A549 (cell line): ENCODE results near the gene RFK. TPM values are rescaled to one million over a fixed set of nuclear protein-coding genes. Genes with fewer than 3 reads are reported as not detected.

Source experiments
- ATAC-seq, 2 experiments: fragments of 200-7000 bp in 1 of 2; fragments of >200 bp in 1 of 2; cut with Nextera tagmentation in 1 of 2; cut with Tn5 transposase in 1 of 2; 3 replicates each; pipeline versions ENCODE4 v1.8.0 to v1.9.1; 2018 to 2020; ENCODE audit warnings: mild to moderate bottlenecking in 1 of 2, moderate library complexity in 1 of 2
- CTCF ChIA-PET: fragments of 300-600 bp; sonication (Branson Sonifier 250); formaldehyde crosslinking; extraction: SDS; loops from one replicate; lab custom pipeline; 2021; ENCODE audit warnings: antibody characterized with exemption, inconsistent platforms; lab: Yijun Ruan, JAX
- POLR2A ChIA-PET: fragments of 350-600 bp; formaldehyde crosslinking; extraction: SDS; loops from one replicate; lab custom pipeline; 2021; ENCODE audit warnings: antibody characterized with exemption, inconsistent platforms; lab: Yijun Ruan, JAX
- DNase-seq, 2 experiments: peaks; one replicate each; pipeline versions ENCODE4 v3.0.0 to v3.0.0-alpha.2; 2011 to 2016; ENCODE audit warnings: low read depth in 1 of 2, low spot score in 1 of 2
- FAIRE-seq: peaks from 2 replicates; lab custom pipeline; 2011; peaks lifted over from hg19 to GRCh38; lab: Jason Lieb, UNC
- H3K27ac ChIP-seq, 2 experiments: fragments of >200 bp; sonication (Bioruptor Twin); formaldehyde crosslinking; 3 replicates each; pipeline ENCODE4 v1.5.1; 2016 to 2017
- H3K4me1 ChIP-seq: fragments of >200 bp; sonication (Bioruptor Twin); formaldehyde crosslinking; 3 replicates; pipeline ENCODE4 v1.6.1; 2016
- H3K4me2 ChIP-seq: fragments of >200 bp; sonication (Bioruptor Twin); formaldehyde crosslinking; 3 replicates; pipeline ENCODE4 v1.6.1; 2016
- H3K4me3 ChIP-seq: fragments of >200 bp; sonication (Bioruptor Twin); formaldehyde crosslinking; 3 replicates; pipeline ENCODE4 v1.5.1; 2016
- H3K9me3 ChIP-seq: fragments of >200 bp; sonication (Bioruptor Twin); formaldehyde crosslinking; 3 replicates; pipeline ENCODE4 v1.6.1; 2016
- CBX2 ChIP-seq: fragments of 200-600 bp; sonication (generic); IDR thresholded peaks from 2 replicates; pipeline ENCODE4 v1.6.1; 2016; ENCODE audit warnings: low read depth, mild to moderate bottlenecking, borderline replicate concordance
- CBX8 ChIP-seq: fragments of 200-600 bp; sonication (generic); IDR thresholded peaks from 2 replicates; pipeline ENCODE4 v1.6.1; 2016
- CEBPB ChIP-seq, 2 experiments: fragments of >200 bp in 1 of 2; sonication (Bioruptor Twin) in 1 of 2; formaldehyde crosslinking in 1 of 2; IDR thresholded peaks; 2 replicates each; pipeline ENCODE4 v1.6.1; 2012 to 2016
- CHD2 ChIP-seq: fragments of 150-350 bp; IDR thresholded peaks from 2 replicates; pipeline ENCODE4 v1.6.1; 2014; ENCODE audit warnings: low read length; ENCODE audit not compliant: partially characterized antibody
- CHD4 ChIP-seq: fragments of 200-600 bp; sonication (generic); IDR thresholded peaks from 2 replicates; pipeline ENCODE4 v1.6.1; 2016; ENCODE audit warnings: antibody characterized with exemption, mild to moderate bottlenecking, borderline replicate concordance
- EHF ChIP-seq: fragments of 250-450 bp; sonication (Bioruptor Pico); IDR thresholded peaks from 2 replicates; pipeline ENCODE4 v1.5.0; 2020; ENCODE audit warnings: mild to moderate bottlenecking
- FOSL2 ChIP-seq, 2 experiments: fragments of 450-650 bp in 1 of 2; fragments of >200 bp in 1 of 2; sonication (Bioruptor Twin) in 1 of 2; formaldehyde crosslinking; IDR thresholded peaks; 2 replicates each; pipeline versions ENCODE4 v1.5.0 to v1.6.1; 2016 to 2020; ENCODE audit warnings: mild to moderate bottlenecking in 1 of 2, moderate library complexity in 1 of 2
- GATA3 ChIP-seq: IDR thresholded peaks from 2 replicates; pipeline ENCODE4 v1.6.1; 2012; ENCODE audit warnings: borderline replicate concordance
- HEYL ChIP-seq: fragments of 250-450 bp; sonication (Bioruptor Pico); IDR thresholded peaks from 2 replicates; pipeline ENCODE4 v1.8.0; 2021; ENCODE audit warnings: mild to moderate bottlenecking, moderate library complexity
- HOXA7 ChIP-seq: fragments of 250-450 bp; sonication (Bioruptor Pico); IDR thresholded peaks from 2 replicates; pipeline ENCODE4 v1.5.0; 2020; ENCODE audit warnings: mild to moderate bottlenecking, moderate library complexity
- HOXB13 ChIP-seq: fragments of 250-450 bp; sonication (Bioruptor Pico); IDR thresholded peaks from 2 replicates; pipeline ENCODE4 v1.5.0; 2020; ENCODE audit warnings: low read depth, mild to moderate bottlenecking, moderate library complexity
- HOXB5 ChIP-seq: fragments of 250-450 bp; sonication (Bioruptor Pico); IDR thresholded peaks from 2 replicates; pipeline ENCODE4 v1.5.0; 2020; ENCODE audit warnings: mild to moderate bottlenecking, moderate library complexity
- JUN ChIP-seq, 2 experiments: fragments of >200 bp; sonication (Bioruptor Twin); formaldehyde crosslinking; IDR thresholded peaks; 2 replicates in 1 of 2; 3 replicates in 1 of 2; pipeline ENCODE4 v1.6.1; 2016 to 2017
- JUNB ChIP-seq: fragments of >200 bp; sonication (Bioruptor Twin); formaldehyde crosslinking; IDR thresholded peaks from 2 replicates; pipeline ENCODE4 v1.6.1; 2016
- NFE2L2 ChIP-seq: fragments of 150-350 bp; conservative IDR thresholded peaks from 2 replicates; pipeline ENCODE4 v1.6.1; 2014; ENCODE audit warnings: low read length
- NR3C1 ChIP-seq: fragments of >200 bp; sonication (Bioruptor Twin); formaldehyde crosslinking; IDR thresholded peaks from 3 replicates; pipeline ENCODE4 v1.6.1; 2017
- PHF8 ChIP-seq: fragments of 200-600 bp; sonication (generic); IDR thresholded peaks from 2 replicates; pipeline ENCODE4 v1.6.1; 2016; ENCODE audit warnings: low read depth, mild to moderate bottlenecking, antibody characterized with exemption, moderate library complexity, borderline replicate concordance
- POLR2A ChIP-seq: IDR thresholded peaks from 2 replicates; pipeline ENCODE4 v1.6.1; 2012; ENCODE audit warnings: mild to moderate bottlenecking, low read length
- RARB ChIP-seq: fragments of 250-450 bp; sonication (Bioruptor Pico); IDR thresholded peaks from 2 replicates; pipeline ENCODE4 v1.8.0; 2021; ENCODE audit warnings: mild to moderate bottlenecking, moderate library complexity
- RCOR1 ChIP-seq: fragments of 150-350 bp; IDR thresholded peaks from 2 replicates; pipeline ENCODE4 v1.6.1; 2014; ENCODE audit warnings: antibody characterized with exemption, low read length, low read depth
- RNF2 ChIP-seq: fragments of 200-600 bp; sonication (generic); IDR thresholded peaks from 2 replicates; pipeline ENCODE4 v1.6.1; 2016; ENCODE audit warnings: low read depth, mild to moderate bottlenecking, antibody characterized with exemption, moderate library complexity, borderline replicate concordance
- SMC3 ChIP-seq: fragments of >200 bp; sonication (Bioruptor Twin); formaldehyde crosslinking; IDR thresholded peaks from 3 replicates; pipeline ENCODE4 v1.6.1; 2018; ENCODE audit warnings: inconsistent platforms
- TFCP2L1 ChIP-seq: fragments of 250-450 bp; sonication (Bioruptor Pico); IDR thresholded peaks from 2 replicates; pipeline ENCODE4 v1.5.0; 2021; ENCODE audit warnings: mild to moderate bottlenecking
- TP53 ChIP-seq: fragments of 250-450 bp; sonication (Bioruptor Pico); IDR thresholded peaks from 2 replicates; pipeline ENCODE4 v1.5.0; 2021; ENCODE audit warnings: mild to moderate bottlenecking, moderate library complexity
- ZSCAN20 ChIP-seq: fragments of 250-450 bp; sonication (Bioruptor Pico); IDR thresholded peaks from 2 replicates; pipeline ENCODE4 v1.8.0; 2022; ENCODE audit warnings: mild to moderate bottlenecking, moderate library complexity
- WGBS: methylation state at CpG from one replicate; pipeline ENCODE4 v1.1.6; 2017; ENCODE audit errors: missing lambda C conversion rate; 5-methylcytosine and 5-hydroxymethylcytosine counted together
- polyA plus RNA-seq, 4 experiments: library from polyadenylated mRNA; depleted of rRNA in 3 of 4; stranded (reverse); fragments of >200 nt; fragmentation: RNase III in 1 of 4; extraction: RNeasy Plus Mini Kit Qiagen cat#74134 plus additional on column Dnase treatment in 1 of 4; gene quantifications; 2 replicates in 3 of 4; 3 replicates in 1 of 4; pipeline ENCODE4 v1.2.3, GENCODE V29; 2011 to 2017
- TF ChIP-seq, protein P1 (sequence below): fragments of 450-650 bp; IDR thresholded peaks from 2 replicates; pipeline ENCODE4 v1.6.1; 2014; ENCODE audit warnings: antibody characterized with exemption
- TF ChIP-seq, protein P2 (sequence below): IDR thresholded peaks from 2 replicates; pipeline ENCODE4 v1.6.1; 2012; ENCODE audit warnings: low read depth, borderline replicate concordance
- TF ChIP-seq, protein P3 (sequence below): fragments of 200-600 bp; sonication (generic); IDR thresholded peaks from 2 replicates; pipeline ENCODE4 v1.6.1; 2016; ENCODE audit warnings: antibody characterized with exemption, mild to moderate bottlenecking, moderate library complexity
- TF ChIP-seq, protein P4 (sequence below): fragments of >200 bp; sonication (Bioruptor Twin); formaldehyde crosslinking; IDR thresholded peaks from 3 replicates; pipeline ENCODE4 v1.6.1; 2016

The RFK gene
- polyA plus RNA-seq, 2 of the 4 experiments (the other 2 are of a cell fraction), result 50.5 to 184 TPM

DNA sequence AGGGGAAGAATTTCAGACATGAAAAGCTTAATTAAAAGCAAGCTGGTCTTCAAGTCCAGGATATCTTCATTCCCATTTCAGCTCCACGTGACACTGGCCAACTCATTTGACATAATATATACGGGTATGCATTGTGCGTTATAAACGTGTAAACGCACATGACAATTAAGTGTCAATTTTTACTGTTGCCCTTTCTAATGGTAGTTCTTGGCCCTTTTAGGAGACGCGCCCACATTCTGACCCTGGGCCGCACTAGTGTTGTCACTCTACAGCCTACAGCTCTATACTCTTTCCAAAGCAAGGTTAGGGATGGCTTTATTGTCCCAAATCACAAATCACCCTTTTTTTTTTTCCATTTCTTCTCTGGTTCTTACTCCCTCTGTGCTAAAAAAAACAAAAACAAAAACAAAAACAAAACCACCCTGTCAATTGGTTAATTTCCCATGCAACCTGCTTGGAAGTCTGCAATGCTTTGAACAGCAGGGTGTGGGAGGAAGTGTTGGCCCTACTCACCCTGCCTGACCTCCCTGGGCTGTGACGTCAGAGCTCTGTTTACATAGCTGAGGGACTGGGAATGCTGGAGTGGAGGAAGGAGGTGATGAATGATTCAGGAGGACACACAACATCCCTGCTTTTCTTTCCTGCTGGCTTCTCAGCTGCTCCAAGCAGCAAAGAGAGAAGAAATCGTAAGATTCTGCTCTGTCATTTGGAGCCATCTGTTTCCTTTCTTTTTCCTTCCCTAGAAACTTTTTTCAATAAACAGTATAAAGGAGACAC lies 19.3 kb downstream of the RFK start (continued):
- TF ChIP-seq ZSCAN20 (CRISPR knock-in tag) (peak; percentile 81; the same call in 1 of the 2 replicates), CBX8 (no peak), HOXB13 (CRISPR knock-in tag) (peak; percentile 49; the same call in 1 of the 2 replicates), RCOR1 (no peak), SMC3 (no peak), NR3C1 (no peak), RARB (CRISPR knock-in tag) (peak; percentile 90), EHF (CRISPR knock-in tag) (0 out of 2 replicates have a peak, but pooled peaks have one; percentile 16)
- TF ChIP-seq, protein P1, sequence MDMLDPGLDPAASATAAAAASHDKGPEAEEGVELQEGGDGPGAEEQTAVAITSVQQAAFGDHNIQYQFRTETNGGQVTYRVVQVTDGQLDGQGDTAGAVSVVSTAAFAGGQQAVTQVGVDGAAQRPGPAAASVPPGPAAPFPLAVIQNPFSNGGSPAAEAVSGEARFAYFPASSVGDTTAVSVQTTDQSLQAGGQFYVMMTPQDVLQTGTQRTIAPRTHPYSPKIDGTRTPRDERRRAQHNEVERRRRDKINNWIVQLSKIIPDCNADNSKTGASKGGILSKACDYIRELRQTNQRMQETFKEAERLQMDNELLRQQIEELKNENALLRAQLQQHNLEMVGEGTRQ, result no peak

DNA sequence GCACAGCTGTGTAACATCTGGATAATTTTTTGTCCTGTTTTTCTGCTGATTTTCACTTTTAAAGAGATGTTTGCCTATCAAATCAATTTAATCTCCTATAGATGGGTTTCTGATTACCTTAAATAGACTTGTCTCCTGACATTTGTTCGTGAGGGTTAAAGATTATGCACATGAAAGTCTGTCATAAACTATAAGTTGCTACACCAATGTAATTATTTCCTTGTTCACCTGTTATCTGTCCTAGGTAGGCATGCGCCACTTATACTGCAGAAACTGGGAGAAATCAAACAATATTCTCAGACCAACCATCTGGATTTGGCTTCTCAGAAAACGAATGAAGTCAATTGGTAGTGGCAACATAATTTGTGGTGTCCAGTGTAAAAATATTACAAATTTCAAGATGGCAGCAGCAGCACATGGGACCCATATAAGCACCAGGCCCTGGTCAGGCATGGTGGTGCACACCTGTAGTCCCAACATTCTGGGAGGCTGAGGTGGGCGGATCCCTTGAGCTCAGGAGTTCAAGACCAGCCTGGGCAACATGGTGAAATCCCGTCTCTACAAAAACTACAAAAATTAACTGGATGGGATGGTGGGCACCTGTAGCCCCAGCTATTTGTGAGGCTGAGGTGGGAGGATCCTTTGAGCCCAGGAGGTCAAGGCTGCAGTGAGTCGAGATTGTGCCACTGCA lies 20.3 kb downstream of the RFK start:
- no peak for ATAC-seq
- Histone ChIP-seq H3K9me3 (no peaks in the 10 kb centered on the region), H3K4me2 (peak overlapping the region; percentile 92), H3K27ac (peak overlapping the region; percentile 89 to 95), H3K4me1 (peaks cover 94% of the 10 kb centered on the region), H3K4me3 (no peak overlapping the region; the same call in 2 of the 3 replicates)
- 52% methylated on average over 6 of the region's 6 CpGs for WGBS
- no peak for DNase-seq
- FAIRE-seq, result no peak
- ChIA-PET POLR2A (interaction anchor here (1.5 to 8.6 kb wide), 2 partner anchors 10 to 20 kb away, joined by 7 to 102 read pairs; partner anchors contain the start of gene RFK), CTCF (interaction anchor here (0.7 to 6.8 kb wide), 4 partner anchors 13 to 318 kb away, joined by 3 to 53 read pairs (median 5); partner anchors contain the start of gene RFK)
- TF ChIP-seq TFCP2L1 (CRISPR knock-in tag) (no peak), JUNB (no peak), CEBPB (IDR thresholded peaks at IDR 0.05) (no peak), SMC3 (no peak), CBX2 (no peak), NR3C1 (no peak), RARB (CRISPR knock-in tag) (no peak), PHF8 (no peak), JUN (IDR thresholded peaks at IDR 0.05) (no peak), CHD4 (no peak), HOXB5 (CRISPR knock-in tag) (0 out of 2 replicates have a peak, but pooled peaks have one; percentile 65), POLR2A (no peak), HOXA7 (no peak), ZSCAN20 (CRISPR knock-in tag) (no peak; the same call in 1 of the 2 replicates), HEYL (0 out of 2 replicates have a peak, but pooled peaks have one; percentile 20), CHD2 (no peak), RNF2 (no peak), GATA3 (no peak), FOSL2 (IDR thresholded peaks at IDR 0.05) (no peak), FOSL2 (CRISPR knock-in tag; IDR thresholded peaks at IDR 0.05) (no peak), HOXB13 (CRISPR knock-in tag) (peak; percentile 64; the same call in 1 of the 2 replicates), TP53 (CRISPR knock-in tag) (0 out of 2 replicates have a peak, but pooled peaks have one; percentile 13), NFE2L2 (no peak)
- TF ChIP-seq, protein P2, sequence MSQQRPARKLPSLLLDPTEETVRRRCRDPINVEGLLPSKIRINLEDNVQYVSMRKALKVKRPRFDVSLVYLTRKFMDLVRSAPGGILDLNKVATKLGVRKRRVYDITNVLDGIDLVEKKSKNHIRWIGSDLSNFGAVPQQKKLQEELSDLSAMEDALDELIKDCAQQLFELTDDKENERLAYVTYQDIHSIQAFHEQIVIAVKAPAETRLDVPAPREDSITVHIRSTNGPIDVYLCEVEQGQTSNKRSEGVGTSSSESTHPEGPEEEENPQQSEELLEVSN, result no peak
- TF ChIP-seq, protein P3, sequence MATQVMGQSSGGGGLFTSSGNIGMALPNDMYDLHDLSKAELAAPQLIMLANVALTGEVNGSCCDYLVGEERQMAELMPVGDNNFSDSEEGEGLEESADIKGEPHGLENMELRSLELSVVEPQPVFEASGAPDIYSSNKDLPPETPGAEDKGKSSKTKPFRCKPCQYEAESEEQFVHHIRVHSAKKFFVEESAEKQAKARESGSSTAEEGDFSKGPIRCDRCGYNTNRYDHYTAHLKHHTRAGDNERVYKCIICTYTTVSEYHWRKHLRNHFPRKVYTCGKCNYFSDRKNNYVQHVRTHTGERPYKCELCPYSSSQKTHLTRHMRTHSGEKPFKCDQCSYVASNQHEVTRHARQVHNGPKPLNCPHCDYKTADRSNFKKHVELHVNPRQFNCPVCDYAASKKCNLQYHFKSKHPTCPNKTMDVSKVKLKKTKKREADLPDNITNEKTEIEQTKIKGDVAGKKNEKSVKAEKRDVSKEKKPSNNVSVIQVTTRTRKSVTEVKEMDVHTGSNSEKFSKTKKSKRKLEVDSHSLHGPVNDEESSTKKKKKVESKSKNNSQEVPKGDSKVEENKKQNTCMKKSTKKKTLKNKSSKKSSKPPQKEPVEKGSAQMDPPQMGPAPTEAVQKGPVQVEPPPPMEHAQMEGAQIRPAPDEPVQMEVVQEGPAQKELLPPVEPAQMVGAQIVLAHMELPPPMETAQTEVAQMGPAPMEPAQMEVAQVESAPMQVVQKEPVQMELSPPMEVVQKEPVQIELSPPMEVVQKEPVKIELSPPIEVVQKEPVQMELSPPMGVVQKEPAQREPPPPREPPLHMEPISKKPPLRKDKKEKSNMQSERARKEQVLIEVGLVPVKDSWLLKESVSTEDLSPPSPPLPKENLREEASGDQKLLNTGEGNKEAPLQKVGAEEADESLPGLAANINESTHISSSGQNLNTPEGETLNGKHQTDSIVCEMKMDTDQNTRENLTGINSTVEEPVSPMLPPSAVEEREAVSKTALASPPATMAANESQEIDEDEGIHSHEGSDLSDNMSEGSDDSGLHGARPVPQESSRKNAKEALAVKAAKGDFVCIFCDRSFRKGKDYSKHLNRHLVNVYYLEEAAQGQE, result no peak
- TF ChIP-seq, protein P4, sequence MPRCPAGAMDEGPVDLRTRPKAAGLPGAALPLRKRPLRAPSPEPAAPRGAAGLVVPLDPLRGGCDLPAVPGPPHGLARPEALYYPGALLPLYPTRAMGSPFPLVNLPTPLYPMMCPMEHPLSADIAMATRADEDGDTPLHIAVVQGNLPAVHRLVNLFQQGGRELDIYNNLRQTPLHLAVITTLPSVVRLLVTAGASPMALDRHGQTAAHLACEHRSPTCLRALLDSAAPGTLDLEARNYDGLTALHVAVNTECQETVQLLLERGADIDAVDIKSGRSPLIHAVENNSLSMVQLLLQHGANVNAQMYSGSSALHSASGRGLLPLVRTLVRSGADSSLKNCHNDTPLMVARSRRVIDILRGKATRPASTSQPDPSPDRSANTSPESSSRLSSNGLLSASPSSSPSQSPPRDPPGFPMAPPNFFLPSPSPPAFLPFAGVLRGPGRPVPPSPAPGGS, result no peak
